ENCODE measurements around the gene CLEC2A. TPM values are rescaled to one million over a fixed set of nuclear protein-coding genes. Genes with fewer than 3 reads are reported as not detected.

The CLEC2A gene
- total and polyA plus RNA-seq, 3 donors from 2014 or later: not detected

DNA sequence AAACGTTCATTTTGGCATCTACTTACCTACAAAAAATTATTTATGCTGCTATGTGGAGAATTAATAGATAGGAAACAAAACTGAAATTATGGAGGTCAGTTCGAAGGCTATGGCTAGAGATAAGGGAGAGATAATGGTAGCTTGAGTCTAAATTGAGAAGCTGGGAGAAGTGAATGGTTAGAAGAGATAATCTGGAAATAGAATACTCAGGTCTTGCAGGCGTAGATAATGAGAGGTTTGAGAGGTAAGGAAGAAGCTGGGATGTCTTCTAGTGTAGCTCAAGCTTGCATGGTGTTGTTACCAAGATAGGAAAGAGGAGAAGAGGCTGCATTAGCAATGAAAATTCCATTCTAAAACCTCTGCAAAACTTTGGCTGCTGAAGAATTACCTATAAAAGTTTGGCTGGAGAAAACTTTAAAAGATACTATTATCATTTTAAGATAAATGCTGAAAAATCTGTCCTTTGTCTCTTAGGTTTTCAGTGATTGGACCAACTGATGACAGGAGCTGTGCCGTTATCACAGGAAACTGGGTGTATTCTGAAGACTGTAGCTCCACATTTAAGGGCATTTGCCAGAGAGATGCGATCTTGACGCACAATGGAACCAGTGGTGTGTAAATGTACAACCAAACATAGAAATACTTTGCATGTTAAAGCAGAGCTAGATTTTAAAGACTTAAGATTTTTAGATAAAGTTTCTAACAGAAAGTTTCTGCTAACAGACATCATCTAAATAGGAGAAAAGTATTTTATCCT, 36.8 kb downstream of the CLEC2A start:
- no peaks in the 10 kb centered on the region for H3K27me3 ChIP-seq
- no peaks in the 10 kb centered on the region for H3K4me1 ChIP-seq
- no peak overlapping the region for H3K27ac ChIP-seq
- no peak for DNase-seq
- 73% methylated on average over 6 of the region's 6 CpGs for WGBS, 2 donors
- TF ChIP-seq CTCF (IDR thresholded peaks at IDR 0.05) (no peak), POLR2A (IDR thresholded peaks at IDR 0.05) (no peak)
- intact Hi-C loops (cut with DNase I; ENCODE audit: low total_unique reads): no loop called here
- no peaks in the 10 kb centered on the region for H3K9me3 ChIP-seq
- H3K36me3 ChIP-seq (ENCODE audit: low read depth, missing control alignments): no peaks in the 10 kb centered on the region
- H3K4me3 ChIP-seq: no peak overlapping the region

- no peak for TF ChIP-seq POLR2A (IDR thresholded peaks at IDR 0.05)
- no peak for TF ChIP-seq CTCF (IDR thresholded peaks at IDR 0.05)
- no peaks in the 10 kb centered on the region for H3K4me1 ChIP-seq
- intact Hi-C loops (cut with DNase I; ENCODE audit: low total_unique reads): no loop called here
- no peaks in the 10 kb centered on the region for H3K27me3 ChIP-seq
- WGBS, 2 donors: 61 to 65% methylated on average over 4 of the region's 4 CpGs
- H3K9me3 ChIP-seq: no peaks in the 10 kb centered on the region
- no peak for DNase-seq
- H3K4me3 ChIP-seq: no peak overlapping the region
- no peaks in the 10 kb centered on the region for H3K36me3 ChIP-seq (ENCODE audit: low read depth, missing control alignments)
- no peak overlapping the region for H3K27ac ChIP-seq
These were observed 43.4 kb downstream of the CLEC2A start for GRCh38 chr12:9888665-9889273.

DNA sequence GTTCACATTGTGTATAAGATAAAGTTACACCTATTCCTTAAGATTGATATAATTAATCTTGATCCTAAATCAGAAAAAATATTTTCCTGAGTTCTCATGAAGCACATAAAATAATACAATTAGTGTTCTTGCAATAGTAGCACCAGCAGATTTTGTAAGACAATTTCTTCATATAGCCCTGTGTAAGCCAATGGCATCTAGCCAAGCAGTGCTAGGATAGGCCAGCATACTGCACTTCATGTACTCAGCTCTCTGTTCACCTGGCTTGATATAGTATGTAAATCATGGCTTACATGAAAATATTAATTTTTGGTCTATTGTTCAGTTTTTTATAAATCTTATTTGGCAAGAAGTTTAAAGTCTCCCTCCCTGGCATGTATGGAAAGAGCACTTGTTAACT, 49.0 kb downstream of the CLEC2A start:
- DNase-seq: no peak
- TF ChIP-seq POLR2A (IDR thresholded peaks at IDR 0.05) (no peak), CTCF (IDR thresholded peaks at IDR 0.05) (no peak)
- Histone ChIP-seq H3K4me3 (no peak overlapping the region), H3K27me3 (no peaks in the 10 kb centered on the region), H3K9me3 (no peaks in the 10 kb centered on the region), H3K27ac (no peak overlapping the region), H3K4me1 (no peaks in the 10 kb centered on the region), H3K36me3 (ENCODE audit: low read depth, missing control alignments) (no peaks in the 10 kb centered on the region)
- intact Hi-C loops (cut with DNase I; ENCODE audit: low total_unique reads): no loop called here

DNA sequence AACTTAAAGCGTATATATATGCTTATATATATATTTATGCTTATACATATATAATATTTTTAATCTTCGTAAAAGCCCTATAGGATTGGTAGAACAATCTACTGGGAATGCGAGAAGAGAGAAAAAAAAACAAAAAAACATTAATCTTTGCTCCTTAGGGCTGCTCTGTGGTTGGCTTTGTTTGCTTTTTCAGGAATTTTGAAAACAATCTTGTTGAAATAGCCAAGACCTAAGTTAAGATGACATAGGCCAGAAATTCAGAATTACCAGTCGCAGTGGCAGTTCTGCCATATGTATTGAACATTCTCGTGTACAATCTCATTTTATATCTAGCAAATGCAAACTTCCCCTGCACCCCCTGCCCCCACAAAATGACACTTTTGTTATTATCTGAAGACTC, 50.2 kb downstream of the CLEC2A start:
- Histone ChIP-seq H3K4me3 (no peak overlapping the region), H3K9me3 (no peaks in the 10 kb centered on the region), H3K36me3 (ENCODE audit: low read depth, missing control alignments) (no peaks in the 10 kb centered on the region), H3K27ac (no peak overlapping the region), H3K27me3 (no peaks in the 10 kb centered on the region), H3K4me1 (no peaks in the 10 kb centered on the region)
- no peak for DNase-seq
- 91 to 94% methylated on average over 5 of the region's 5 CpGs for WGBS, 2 donors
- intact Hi-C loops (cut with DNase I; ENCODE audit: low total_unique reads): no loop called here
- TF ChIP-seq POLR2A (IDR thresholded peaks at IDR 0.05): no peak
- TF ChIP-seq CTCF (IDR thresholded peaks at IDR 0.05): no peak

DNA sequence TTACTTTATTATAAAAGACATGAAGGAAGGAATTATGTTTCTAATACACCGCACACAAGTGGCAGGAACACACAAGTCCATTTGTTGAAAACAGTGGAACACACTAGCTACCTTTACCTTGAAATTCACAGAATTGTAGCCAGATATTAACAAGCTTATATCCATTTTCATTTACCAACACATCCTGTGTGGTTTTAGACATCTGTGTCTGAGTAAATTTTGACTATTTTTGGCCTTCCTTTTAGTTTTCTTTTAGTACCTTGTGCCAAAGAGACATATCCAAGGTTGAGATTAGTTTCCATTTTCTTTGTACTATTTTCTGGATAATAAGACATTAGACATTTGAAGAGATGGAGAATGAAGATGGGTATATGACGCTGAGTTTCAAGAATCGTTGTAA, 50.9 kb downstream of the CLEC2A start, which contains the start of gene KLRF2:
TSS of gene KLRF2 (plus strand) at position 244 of the 400 bp plus-strand sequence. CDS start at position 351, 107 bp downstream.
- Histone ChIP-seq H3K4me3 (no peak within 1 kb of the TSS), H3K36me3 (ENCODE audit: low read depth, missing control alignments) (no peaks in the 10 kb centered on the region), H3K27ac (no peak within 1 kb of the TSS), H3K9me3 (no peaks in the 10 kb centered on the region), H3K27me3 (no peaks in the 10 kb centered on the region), H3K4me1 (no peaks in the 10 kb centered on the region)
- intact Hi-C loops (cut with DNase I; ENCODE audit: low total_unique reads): no loop called here
- TF ChIP-seq POLR2A (IDR thresholded peaks at IDR 0.05) (no peak), CTCF (IDR thresholded peaks at IDR 0.05) (no peak)
- 94 to 95% methylated on average over 3 of the region's 3 CpGs for WGBS, 2 donors
- DNase-seq: no peak
